SK-N-SH (cell line): ENCODE results near the gene WDR26. TPM values are rescaled to one million over a fixed set of nuclear protein-coding genes. Genes with fewer than 3 reads are reported as not detected.
"Not testable (repeated sequence)": the region's sequence is repeated elsewhere in the genome, so short reads cannot be mapped to it uniquely, and the experiment has no call there.

Experiments
- CTCF ChIA-PET: fragments of 300-600, 350-600 bp; formaldehyde crosslinking; extraction: SDS; loops from one replicate; lab custom pipeline; 2021; lab: Yijun Ruan, JAX
- POLR2A ChIA-PET: fragments of 350-600 bp; sonication (Branson Sonifier 250); formaldehyde crosslinking; extraction: SDS; loops from one replicate; lab custom pipeline; 2020; ENCODE audit warnings: antibody characterized with exemption, inconsistent platforms; lab: Yijun Ruan, JAX
- DNase-seq: peaks from one replicate; pipeline ENCODE4 v3.0.0; 2012
- H2AFZ ChIP-seq: fragments of 200-600 bp; sonication (generic); 2 replicates; pipeline ENCODE4 v1.8.1; 2016; ENCODE audit warnings: antibody characterized with exemption, mild to moderate bottlenecking, low read depth
- H3F3A ChIP-seq: fragments of 200-600 bp; sonication (generic); replicated peaks from 2 replicates; pipeline ENCODE3; 2016; ENCODE audit warnings: antibody characterized with exemption, mild to moderate bottlenecking; ENCODE audit not compliant: insufficient read depth
- H3K27ac ChIP-seq, 2 experiments: fragments of 200-500 bp in 1 of 2; fragments of 200-600 bp in 1 of 2; sonication (Bioruptor generic) in 1 of 2; sonication (generic), shearing (Covaris generic) in 1 of 2; 2 replicates each; pipeline versions ENCODE4 v1.5.1 to v1.6.1; 2014 to 2016; ENCODE audit warnings: low read depth in 2 of 2, inconsistent platforms in 1 of 2, low read length in 1 of 2, mild to moderate bottlenecking in 1 of 2, mixed read lengths in 1 of 2
- H3K27me3 ChIP-seq: fragments of 200-600 bp; sonication (generic), shearing (Covaris generic); 2 replicates; pipeline ENCODE4 v1.6.1; 2016; ENCODE audit warnings: mixed run types; ENCODE audit not compliant: insufficient read depth
- H3K36me3 ChIP-seq, 2 experiments: fragments of 200-500 bp in 1 of 2; fragments of 200-600 bp in 1 of 2; sonication (Bioruptor generic) in 1 of 2; sonication (generic) in 1 of 2; replicated peaks in 1 of 2; 2 replicates each; pipeline versions ENCODE3 to v1.5.1; 2014 to 2016; ENCODE audit warnings: low read length in 1 of 2, mild to moderate bottlenecking in 1 of 2; ENCODE audit not compliant: insufficient read depth in 2 of 2, control insufficient read depth in 1 of 2
- H3K4me1 ChIP-seq, 2 experiments: fragments of 200-500 bp in 1 of 2; fragments of 200-600 bp in 1 of 2; sonication (Bioruptor generic) in 1 of 2; sonication (generic), shearing (Covaris generic) in 1 of 2; 2 replicates each; pipeline versions ENCODE4 v1.5.1 to v1.6.1; 2014 to 2016; ENCODE audit warnings: low read depth in 1 of 2, low read length in 1 of 2, mixed run types in 1 of 2; ENCODE audit not compliant: insufficient read depth in 2 of 2, control insufficient read depth in 1 of 2
- H3K4me2 ChIP-seq: fragments of 200-600 bp; sonication (generic), shearing (Covaris generic); 2 replicates; pipeline ENCODE4 v1.6.1; 2017; ENCODE audit warnings: mixed run types
- H3K4me3 ChIP-seq, 2 experiments: fragments of 200-500 bp in 1 of 2; fragments of 200-600 bp in 1 of 2; sonication (Bioruptor generic) in 1 of 2; sonication (generic), shearing (Covaris generic) in 1 of 2; 2 replicates each; pipeline versions ENCODE4 v1.5.1 to v1.8.1; 2014 to 2016; ENCODE audit warnings: low read depth in 2 of 2, inconsistent platforms in 1 of 2, low read length in 1 of 2, mild to moderate bottlenecking in 1 of 2, mixed read lengths in 1 of 2, moderate library complexity in 1 of 2
- H3K79me2 ChIP-seq: fragments of 200-600 bp; sonication (generic); 2 replicates; pipeline ENCODE4 v1.8.1; 2017; ENCODE audit warnings: mild to moderate bottlenecking; ENCODE audit not compliant: insufficient read depth
- H3K9ac ChIP-seq: fragments of 200-600 bp; sonication (generic); 2 replicates; pipeline ENCODE4 v1.6.1; 2017; ENCODE audit warnings: mixed run types
- H3K9me2 ChIP-seq: fragments of 200-600 bp; sonication (generic); 2 replicates; pipeline ENCODE4 v1.6.1; 2017; ENCODE audit warnings: mixed run types
- H3K9me3 ChIP-seq: fragments of 200-600 bp; sonication (generic); 2 replicates; pipeline ENCODE4 v1.6.1; 2017; ENCODE audit warnings: mixed run types, mild to moderate bottlenecking, moderate library complexity
- H4K20me1 ChIP-seq: fragments of 200-600 bp; sonication (generic); 2 replicates; pipeline ENCODE4 v1.6.1; 2017; ENCODE audit warnings: mild to moderate bottlenecking, mixed run types; ENCODE audit not compliant: insufficient read depth
- CHD2 ChIP-seq: fragments of 150-350 bp; IDR thresholded peaks from 2 replicates; pipeline ENCODE4 v1.6.1; 2018; ENCODE audit warnings: low read length; ENCODE audit not compliant: partially characterized antibody
- GABPA ChIP-seq: IDR thresholded peaks from 2 replicates; pipeline ENCODE4 v1.4.0; 2012; ENCODE audit warnings: low read depth, mild to moderate bottlenecking
- NFIC ChIP-seq: IDR thresholded peaks from 2 replicates; pipeline ENCODE4 v1.4.0; 2012; ENCODE audit warnings: borderline replicate concordance
- WGBS: methylation state at CpG from one replicate; pipeline ENCODE4 v1.1.6; 2017; ENCODE audit warnings: low lambda C conversion rate; 5-methylcytosine and 5-hydroxymethylcytosine counted together
- polyA plus RNA-seq, 3 experiments: library from polyadenylated mRNA; depleted of rRNA; stranded (reverse); fragments of >200 nt; gene quantifications; 2 replicates each; pipeline ENCODE4 v1.2.3, GENCODE V29; 2012
- TF ChIP-seq, protein P1 (sequence below): fragments of 200-600 bp; sonication (generic); IDR thresholded peaks from 2 replicates; pipeline ENCODE4 v1.6.1; 2017; ENCODE audit warnings: antibody characterized with exemption, mild to moderate bottlenecking, moderate library complexity

WDR26 gene
- polyA plus RNA-seq, 1 of the 3 experiments (the other 2 are of a cell fraction): 21.2 TPM

DNA sequence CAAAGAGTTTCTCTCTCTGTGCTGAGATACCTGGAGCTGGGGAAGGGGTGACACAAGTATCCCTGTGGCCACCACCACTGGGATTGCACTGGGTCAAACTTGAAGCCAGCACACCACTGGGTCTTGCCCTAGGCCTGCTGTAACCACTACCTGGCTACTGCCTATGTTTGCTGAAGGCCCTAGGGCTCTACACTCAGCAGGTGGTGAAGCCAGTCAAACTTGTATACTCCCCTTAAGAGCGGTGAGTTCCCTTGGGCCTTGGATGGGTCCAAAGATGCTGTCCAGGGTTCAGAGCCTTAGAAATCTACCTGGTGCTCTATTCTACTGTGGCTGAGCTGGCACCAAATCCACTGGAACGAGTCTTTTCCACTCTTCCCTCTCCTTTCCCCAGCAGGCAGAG is 47.0 kb upstream of the WDR26 start:
- H4K20me1 ChIP-seq: no peaks in the 10 kb centered on the region
- no peak overlapping the region for H3K9ac ChIP-seq
- TF ChIP-seq CHD2 (no peak), NFIC (no peak), GABPA (no peak)
- TF ChIP-seq, protein P1, sequence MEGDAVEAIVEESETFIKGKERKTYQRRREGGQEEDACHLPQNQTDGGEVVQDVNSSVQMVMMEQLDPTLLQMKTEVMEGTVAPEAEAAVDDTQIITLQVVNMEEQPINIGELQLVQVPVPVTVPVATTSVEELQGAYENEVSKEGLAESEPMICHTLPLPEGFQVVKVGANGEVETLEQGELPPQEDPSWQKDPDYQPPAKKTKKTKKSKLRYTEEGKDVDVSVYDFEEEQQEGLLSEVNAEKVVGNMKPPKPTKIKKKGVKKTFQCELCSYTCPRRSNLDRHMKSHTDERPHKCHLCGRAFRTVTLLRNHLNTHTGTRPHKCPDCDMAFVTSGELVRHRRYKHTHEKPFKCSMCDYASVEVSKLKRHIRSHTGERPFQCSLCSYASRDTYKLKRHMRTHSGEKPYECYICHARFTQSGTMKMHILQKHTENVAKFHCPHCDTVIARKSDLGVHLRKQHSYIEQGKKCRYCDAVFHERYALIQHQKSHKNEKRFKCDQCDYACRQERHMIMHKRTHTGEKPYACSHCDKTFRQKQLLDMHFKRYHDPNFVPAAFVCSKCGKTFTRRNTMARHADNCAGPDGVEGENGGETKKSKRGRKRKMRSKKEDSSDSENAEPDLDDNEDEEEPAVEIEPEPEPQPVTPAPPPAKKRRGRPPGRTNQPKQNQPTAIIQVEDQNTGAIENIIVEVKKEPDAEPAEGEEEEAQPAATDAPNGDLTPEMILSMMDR: no peak
- H3K9me3 ChIP-seq: no peaks in the 10 kb centered on the region
- ChIA-PET CTCF (interaction anchor here (0.9 kb wide), 1 partner anchor 32 kb away, joined by 3 read pairs; no protein-coding TSS in a partner anchor), POLR2A (no interaction called here)
- H3K4me1 ChIP-seq: no peaks in the 10 kb centered on the region; a peak in 1 of 4 replicates
- H3K79me2 ChIP-seq: no peaks in the 10 kb centered on the region
- no peak overlapping the region for H2AFZ ChIP-seq
- no peak for DNase-seq
- no peaks in the 10 kb centered on the region for H3K27me3 ChIP-seq
- H3K4me2 ChIP-seq: no peak overlapping the region
- H3K27ac ChIP-seq: no peak overlapping the region
- H3K9me2 ChIP-seq: no peaks in the 10 kb centered on the region
- H3F3A ChIP-seq: no peaks in the 10 kb centered on the region
- H3K4me3 ChIP-seq: no peak overlapping the region
- no peaks in the 10 kb centered on the region for H3K36me3 ChIP-seq
- 56% methylated on average over 2 of the region's 2 CpGs for WGBS

DNA sequence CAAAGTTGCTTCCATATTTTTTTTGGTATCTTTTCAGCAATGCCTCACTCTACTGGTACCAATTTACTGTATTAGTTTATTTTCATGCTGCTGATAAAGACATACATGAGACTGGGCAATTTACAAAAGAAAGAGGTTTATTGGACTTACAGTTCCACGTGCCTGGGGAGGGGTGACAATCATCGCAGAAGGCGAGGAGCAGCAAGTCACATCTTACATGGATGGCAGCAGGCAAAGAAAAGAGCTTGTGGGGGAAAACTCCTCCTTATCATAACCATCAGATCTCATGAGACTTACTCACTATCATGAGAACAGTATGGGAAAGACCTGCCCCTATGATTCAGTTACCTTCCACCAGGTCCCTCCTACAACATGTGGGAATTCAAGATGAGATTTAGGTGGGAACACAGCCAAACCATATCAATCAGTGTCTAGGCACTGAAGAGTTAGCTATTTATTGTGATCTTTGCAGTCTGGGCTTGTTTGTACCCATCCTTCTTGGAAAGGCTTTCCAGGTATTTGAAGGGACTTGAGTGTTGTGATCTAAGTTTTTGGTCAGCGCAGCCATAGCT is 46.4 kb upstream of the WDR26 start:
- H3K36me3 ChIP-seq, DNase-seq, H4K20me1 ChIP-seq, H3K4me2 ChIP-seq, H3K9me2 ChIP-seq, POLR2A ChIA-PET, H3F3A ChIP-seq, H3K4me1 ChIP-seq, H3K27ac ChIP-seq, H3K79me2 ChIP-seq, H3K9me3 ChIP-seq, H2AFZ ChIP-seq, H3K27me3 ChIP-seq, H3K9ac ChIP-seq, H3K4me3 ChIP-seq: not testable (repeated sequence)
- CTCF ChIA-PET: interaction anchor here (0.9 to 2.2 kb wide), 2 partner anchors 24 to 33 kb away, joined by 3 to 4 read pairs; no protein-coding TSS in a partner anchor
- WGBS: 84% methylated on average over 4 of the region's 4 CpGs

DNA sequence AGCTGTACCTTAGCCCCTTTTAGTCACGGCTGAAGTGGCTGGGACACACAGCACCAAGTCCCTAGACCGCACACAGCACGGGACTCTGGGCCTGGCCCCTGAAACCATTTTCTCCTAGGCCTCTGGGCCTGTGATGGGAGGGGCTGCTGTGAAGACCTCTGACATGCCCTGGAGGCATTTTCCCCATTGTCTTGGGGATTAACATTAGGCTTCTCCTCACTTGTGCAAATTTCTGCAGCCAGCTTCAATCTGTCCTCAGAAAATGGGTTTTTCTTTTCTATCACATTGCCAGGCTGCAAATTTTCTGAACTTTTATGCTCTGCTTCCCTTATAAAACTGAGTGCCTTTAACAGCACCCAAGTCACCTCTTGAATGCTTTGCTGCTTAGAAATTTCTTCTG is 45.6 kb upstream of the WDR26 start:
- H3K4me3 ChIP-seq, H3K4me1 ChIP-seq, DNase-seq, H3K4me2 ChIP-seq, H3F3A ChIP-seq, H3K9me2 ChIP-seq, H2AFZ ChIP-seq, H3K9me3 ChIP-seq, H3K27ac ChIP-seq, H3K27me3 ChIP-seq, H4K20me1 ChIP-seq, H3K79me2 ChIP-seq, POLR2A ChIA-PET, H3K36me3 ChIP-seq, H3K9ac ChIP-seq: not testable (repeated sequence)
- CTCF ChIA-PET: interaction anchor here (2.2 kb wide), 1 partner anchor 23 kb away, joined by 4 read pairs; no protein-coding TSS in a partner anchor
- WGBS: 71% methylated on average over 2 of the region's 3 CpGs
